Caki2 (cell line): ENCODE results near the gene C1QTNF5. TPM values are rescaled to one million over a fixed set of nuclear protein-coding genes. Genes with fewer than 3 reads are reported as not detected.
"Not testable (repeated sequence)": the region's sequence is repeated elsewhere in the genome, so short reads cannot be mapped to it uniquely, and the experiment has no call there.

Experiments used
- DNase-seq: peaks from one replicate; pipeline ENCODE4 v3.0.0-alpha.2; 2015; ENCODE audit warnings: low read depth
- in situ Hi-C: cut with HindIII; loops from 2 replicates; pipeline ENCODE4 v1.10.0; 2016; ENCODE audit warnings: low sequenced_read_pairs, low pct_unique_long_range_greater_than_20kb, mixed read lengths
- total RNA-seq: library from RNA; depleted of rRNA; stranded (reverse); fragments of >200 nt; shearing (Covaris generic); gene quantifications from 2 replicates; pipeline ENCODE4 v1.2.3, GENCODE V29; 2014; ENCODE audit warnings: low replicate concordance; rRNA removed

Gene C1QTNF5
- not detected in 2 replicates for total RNA-seq

DNA sequence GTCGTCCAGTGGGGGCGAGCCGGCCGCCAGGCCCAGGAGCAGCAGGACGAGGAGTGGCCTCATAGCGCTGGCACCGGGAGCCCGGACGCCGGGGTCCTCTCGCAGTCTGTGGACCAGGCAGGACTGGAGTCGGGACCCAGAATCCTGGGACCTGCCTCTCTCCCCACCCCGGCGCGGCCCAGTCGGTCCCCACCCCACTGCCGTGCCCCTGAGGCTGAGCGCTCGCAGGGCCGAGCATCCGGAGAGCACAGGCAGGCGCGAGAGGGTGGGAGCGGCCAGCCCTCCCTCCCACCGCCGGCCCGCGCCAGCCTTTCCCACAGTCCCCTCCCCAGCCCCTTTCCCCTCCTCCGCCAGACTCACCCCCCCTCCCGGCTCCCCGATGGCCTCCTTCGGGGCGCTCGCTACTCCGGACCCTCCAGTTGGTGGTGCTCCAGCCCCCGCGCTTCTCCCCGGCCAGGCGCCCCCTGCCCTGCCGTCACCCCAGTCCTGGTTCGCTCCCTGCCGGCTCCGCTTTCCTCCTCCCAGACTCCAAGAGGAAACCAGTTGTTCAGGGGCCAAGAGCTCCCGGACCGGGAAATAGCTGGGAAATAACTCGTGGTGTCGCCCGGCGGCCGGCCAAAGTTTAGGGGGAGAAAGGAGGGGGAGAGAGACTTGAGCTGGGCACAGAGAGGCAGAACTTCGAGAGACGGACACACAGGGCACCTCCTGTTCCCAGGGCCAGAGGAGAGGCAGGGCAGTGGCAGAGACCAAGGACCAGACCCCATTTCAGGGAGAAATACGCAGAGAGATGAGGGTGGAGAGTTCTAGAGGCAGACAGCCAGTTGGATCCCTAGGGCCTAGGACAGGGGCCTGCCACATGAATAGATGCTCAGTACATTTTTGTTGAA, at the start of gene C1QTNF5:
Gene C1QTNF5, minus strand, starts transcription at position 549 of the 887 bp plus-strand sequence. Its CDS starts 486 bp downstream, at position 63.
- DNase-seq: no peak
- in situ Hi-C loops: no loop called here

DNA sequence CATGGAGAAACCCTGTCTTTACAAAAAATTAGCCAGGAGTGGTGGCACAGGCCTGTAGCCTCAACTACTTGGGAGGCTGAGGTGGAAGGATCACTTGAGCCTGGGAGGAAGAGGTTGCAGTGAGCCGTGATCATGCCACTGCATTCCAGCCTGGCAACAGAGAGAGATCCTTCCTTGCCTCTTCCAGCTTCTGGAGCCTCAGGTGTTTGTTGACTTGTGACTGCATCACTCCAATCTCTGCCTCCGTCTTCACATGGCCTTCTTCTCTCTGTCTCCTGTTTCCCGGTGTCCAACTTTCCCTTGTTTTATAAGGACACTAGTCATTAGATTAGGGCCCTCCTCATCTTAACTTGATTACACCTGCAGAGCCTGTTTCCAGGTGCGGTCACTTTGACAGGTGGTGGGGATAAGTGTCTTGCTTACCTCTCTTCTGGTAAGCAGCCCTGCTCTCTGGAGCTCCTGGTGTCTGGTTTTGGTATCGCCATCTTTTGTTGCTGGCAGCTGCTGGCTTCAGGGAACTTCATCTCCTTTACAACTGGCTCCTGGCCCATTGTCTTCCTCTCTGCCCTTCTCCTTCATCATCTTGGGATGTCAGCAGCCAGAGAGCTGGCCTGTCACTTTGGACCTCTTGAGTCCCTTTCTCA, 49.0 kb upstream of the C1QTNF5 start:
- no peak for DNase-seq
- in situ Hi-C loops: no loop called here

DNA sequence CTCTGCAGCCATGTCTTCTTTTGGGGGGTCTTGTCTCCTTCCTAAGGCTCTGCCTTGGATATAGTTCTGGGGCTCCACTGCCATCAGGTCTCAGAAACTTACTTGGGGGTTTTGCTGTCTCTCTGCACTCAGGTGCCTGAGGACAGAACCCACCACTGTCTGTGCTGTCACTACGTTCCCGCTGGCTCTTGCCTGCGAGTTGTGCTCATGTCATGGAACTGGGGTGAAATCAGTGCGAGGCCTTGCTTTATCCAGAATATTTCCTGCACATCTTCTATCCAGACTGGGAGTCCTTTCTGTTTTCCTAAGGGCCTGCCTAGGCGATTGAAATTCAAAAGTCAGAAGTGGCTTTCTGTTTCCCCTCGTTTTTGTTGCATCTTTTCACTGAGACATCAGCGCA, 47.4 kb upstream of the C1QTNF5 start:
- in situ Hi-C loops: no loop called here

GRCh38 chr11:119384332-119384731, 43.6 kb upstream of the C1QTNF5 start:
- DNase-seq: no peak
- in situ Hi-C loops: no loop called here

More for the DNA sequence above, 47.4 kb upstream of the C1QTNF5 start:
- DNase-seq: no peak

- in situ Hi-C loops: not testable (repeated sequence)
Measured at GRCh38 chr11:119382513-119382912, 41.8 kb upstream of the C1QTNF5 start.

DNA sequence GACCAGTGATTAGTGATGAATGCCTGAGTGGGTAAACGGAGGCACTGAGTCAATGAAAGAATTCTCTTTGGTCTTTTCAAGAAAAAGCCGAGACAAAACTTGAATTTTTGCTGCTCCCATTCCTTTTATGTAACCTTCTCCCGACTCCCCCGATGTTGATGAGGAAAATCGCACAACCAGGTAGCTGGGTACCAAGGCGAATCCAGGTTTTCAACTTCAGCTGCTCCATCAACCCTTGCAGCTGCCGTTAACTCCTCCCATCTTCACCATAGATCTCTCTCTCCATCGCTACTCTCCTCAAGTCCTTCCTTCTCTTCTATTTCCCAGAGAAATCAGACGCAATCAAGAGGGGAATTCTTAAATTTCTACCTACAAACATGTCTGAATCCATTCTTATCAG, 41.4 kb upstream of the C1QTNF5 start:
- in situ Hi-C loops: no loop called here
- no peak for DNase-seq

More at GRCh38 chr11:119382513-119382912, 41.8 kb upstream of the C1QTNF5 start:
- DNase-seq: not testable (repeated sequence)

GRCh38 chr11:119381181-119381988, 40.7 kb upstream of the C1QTNF5 start, which contains the start of gene USP2:
USP2 (minus strand) TSS chr11:119381690; CDS start chr11:119373480, 8,210 bp downstream.
- DNase-seq: peak; percentile 95
- in situ Hi-C loops: no loop called here

DNA sequence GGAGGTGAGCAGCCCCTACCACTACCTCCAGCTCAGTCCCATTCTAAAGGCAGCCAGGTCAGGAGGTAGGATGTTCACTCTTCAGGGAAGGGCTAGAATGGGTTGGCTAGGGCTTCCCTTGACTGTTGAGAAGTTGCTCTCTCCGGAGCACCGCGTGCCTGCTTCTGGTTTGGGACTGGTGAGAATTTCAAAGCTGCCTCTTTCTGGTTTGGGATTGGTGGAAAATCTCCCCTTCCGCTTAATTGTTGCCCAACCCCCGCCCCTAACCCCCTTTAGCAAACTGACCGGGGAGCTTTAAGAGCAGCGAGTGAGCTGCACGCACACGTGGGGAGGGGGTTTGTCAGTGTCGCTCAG, 40.1 kb upstream of the C1QTNF5 start:
- no peak for DNase-seq
- in situ Hi-C loops: no loop called here

- DNase-seq: no peak
- in situ Hi-C loops: no loop called here
Measured at GRCh38 chr11:119380160-119380826, 39.6 kb upstream of the C1QTNF5 start.

GRCh38 chr11:119378851-119379465, 38.3 kb upstream of the C1QTNF5 start:
- DNase-seq: no peak
- in situ Hi-C loops: no loop called here

GRCh38 chr11:119377961-119378667, 37.4 kb upstream of the C1QTNF5 start:
- DNase-seq: no peak
- in situ Hi-C loops: no loop called here

GRCh38 chr11:119377112-119377901, 36.6 kb upstream of the C1QTNF5 start:
- in situ Hi-C loops: no loop called here
- DNase-seq: no peak

GRCh38 chr11:119376197-119376847, 35.6 kb upstream of the C1QTNF5 start:
- DNase-seq: no peak
- in situ Hi-C loops: no loop called here

- no peak for DNase-seq
- in situ Hi-C loops: no loop called here
Measured at GRCh38 chr11:119375337-119376196, 34.9 kb upstream of the C1QTNF5 start.
